B cell (primary cell): Measurements from ENCODE around the gene CHST9. TPM values are rescaled to one million over a fixed set of nuclear protein-coding genes. Genes with fewer than 3 reads are reported as not detected.
"Not testable (repeated sequence)": the region's sequence is repeated elsewhere in the genome, so short reads cannot be mapped to it uniquely, and the experiment has no call there.

ENCODE experiments used
- ATAC-seq: fragments of 200-7000 bp; cut with Tn5 transposase; one replicate; pipeline ENCODE4 v1.10.0; 2021; ENCODE audit warnings: low read depth, mild to moderate bottlenecking, moderate number of reproducible peaks, moderate library complexity
- CTCF ChIA-PET: fragments of 350-600 bp; sonication (Branson Sonifier 250); formaldehyde crosslinking; loops from one replicate; lab custom pipeline; 2021; ENCODE audit warnings: antibody characterized with exemption, inconsistent platforms; lab: Charles Lee
- POLR2A ChIA-PET: fragments of 350-600 bp; sonication (Branson Sonifier 250); formaldehyde crosslinking; loops from one replicate; lab custom pipeline; 2021; ENCODE audit warnings: antibody characterized with exemption; lab: Charles Lee
- DNase-seq: peaks from one replicate; pipeline ENCODE4 v3.0.0; 2013
- H2AFZ ChIP-seq: 2 replicates; pipeline ENCODE4 v1.6.1; 2012; ENCODE audit warnings: mild to moderate bottlenecking, low read depth, low read length; ENCODE audit not compliant: insufficient read depth, poor library complexity, severe bottlenecking
- H3K27ac ChIP-seq, 2 donors: 1 replicate in 1 of 2; 2 replicates in 1 of 2; pipeline ENCODE4 v1.5.1; 2012 to 2013; ENCODE audit warnings: low read length in 2 of 2, mild to moderate bottlenecking in 2 of 2, moderate library complexity in 1 of 2
- H3K27me3 ChIP-seq, 4 experiments: fragments of 200-600 bp in 1 of 4; sonication (generic) in 1 of 4; replicated peaks in 1 of 4; 1 replicate in 2 of 4; 2 replicates in 2 of 4; pipeline versions ENCODE4 v1.6.1 to v1.7.0; 2013 to 2016; ENCODE audit warnings: low read length in 3 of 4, mild to moderate bottlenecking in 2 of 4, mixed read lengths in 1 of 4, moderate library complexity in 1 of 4; ENCODE audit not compliant: insufficient read depth in 4 of 4, control insufficient read depth in 3 of 4; ENCODE audit errors: control extremely low read depth in 1 of 4
- H3K36me3 ChIP-seq, 2 experiments: replicated peaks in 1 of 2; 1 replicate in 1 of 2; 2 replicates in 1 of 2; pipeline versions ENCODE4 v1.6.1 to v1.7.1; 2013; ENCODE audit warnings: low read length in 1 of 2; ENCODE audit not compliant: insufficient read depth in 2 of 2, control insufficient read depth in 1 of 2; ENCODE audit errors: control extremely low read depth in 1 of 2, extremely low read depth in 1 of 2
- H3K4me1 ChIP-seq, 2 donors: fragments of 200-600 bp in 1 of 2; sonication (generic) in 1 of 2; 1 replicate in 1 of 2; 2 replicates in 1 of 2; pipeline versions ENCODE4 v1.5.1 to v1.6.1; 2013 to 2017; ENCODE audit warnings: low read length in 2 of 2; ENCODE audit not compliant: control insufficient read depth in 2 of 2, insufficient read depth in 2 of 2
- H3K4me2 ChIP-seq: replicated peaks from 2 replicates; pipeline ENCODE3; 2012; ENCODE audit warnings: mild to moderate bottlenecking, low read depth, low read length; ENCODE audit not compliant: poor library complexity, severe bottlenecking
- H3K4me3 ChIP-seq, 5 experiments: fragments of 200-600 bp in 1 of 5; sonication (generic) in 1 of 5; 1 replicate in 3 of 5; 2 replicates in 2 of 5; pipeline versions ENCODE4 v1.5.1 to v1.7.0; 2011 to 2016; ENCODE audit warnings: low read length in 4 of 5, mild to moderate bottlenecking in 4 of 5, low read depth in 2 of 5, control low read depth in 1 of 5, moderate library complexity in 1 of 5; ENCODE audit not compliant: insufficient read depth in 1 of 5; ENCODE audit errors: control extremely low read depth in 1 of 5, extremely low read depth in 1 of 5
- H3K79me2 ChIP-seq: fragments of 200-600 bp; sonication (generic); one replicate; pipeline ENCODE4 v1.6.0; 2016; ENCODE audit warnings: low read length; ENCODE audit not compliant: control insufficient read depth, insufficient read depth
- H3K9ac ChIP-seq: fragments of 200-600 bp; sonication (generic); 2 replicates; pipeline ENCODE4 v1.6.1; 2017; ENCODE audit warnings: mild to moderate bottlenecking, low read length, moderate library complexity
- H3K9me3 ChIP-seq, 3 donors: one replicate each; pipeline versions ENCODE4 v1.6.1 to v1.7.1; 2013; ENCODE audit warnings: low read length in 2 of 3; ENCODE audit not compliant: control insufficient read depth in 2 of 3, insufficient read depth in 1 of 3; ENCODE audit errors: control extremely low read depth in 1 of 3
- H4K20me1 ChIP-seq: 2 replicates; pipeline ENCODE4 v1.6.0; 2012; ENCODE audit warnings: mild to moderate bottlenecking, low read length; ENCODE audit not compliant: insufficient read depth, control insufficient read depth, poor library complexity, severe bottlenecking
- H3K27ac Mint-ChIP-seq: one replicate; pipeline ENCODE4 v1.8.0; 2021; ENCODE audit warnings: mixed read lengths
- H3K27me3 Mint-ChIP-seq: one replicate; pipeline ENCODE4 v1.8.0; 2021; ENCODE audit warnings: mixed read lengths
- H3K4me1 Mint-ChIP-seq: one replicate; pipeline ENCODE4 v1.8.0; 2021; ENCODE audit warnings: mixed read lengths
- H3K4me3 Mint-ChIP-seq: one replicate; pipeline ENCODE4 v1.8.0; 2021; ENCODE audit warnings: mixed read lengths
- H3K9me3 Mint-ChIP-seq: one replicate; pipeline ENCODE4 v1.8.0; 2022; ENCODE audit warnings: mixed read lengths; ENCODE audit not compliant: insufficient read depth
- EZH2 ChIP-seq: IDR thresholded peaks from 2 replicates; pipeline ENCODE4 v1.6.1; 2012; ENCODE audit warnings: borderline replicate concordance, low read depth, mild to moderate bottlenecking, moderate library complexity, low read length; ENCODE audit not compliant: insufficient read depth, poor library complexity, severe bottlenecking
- WGBS: methylation state at CpG from one replicate; pipeline ENCODE4 v1.1.5; 2013; ENCODE audit warnings: missing lambda C conversion rate; ENCODE audit not compliant: insufficient coverage; 5-methylcytosine and 5-hydroxymethylcytosine counted together
- intact Hi-C: fragments of 100-400 bp; cut with micrococcal nuclease; formaldehyde crosslinking; loops from one replicate; pipeline ENCODE4 v1.10.0; 2022
- polyA plus RNA-seq: library from polyadenylated mRNA; depleted of rRNA; stranded (reverse); fragments of >200 nt; gene quantifications from 2 replicates; pipeline ENCODE4 v1.2.3, GENCODE V29; 2012
- total RNA-seq, 2 donors: library from RNA; stranded (reverse); fragments of 120-200 nt in 1 of 2; gene quantifications; 1 replicate in 1 of 2; 2 replicates in 1 of 2; pipeline versions ENCODE4 v1.2.3 to v1.2.4, GENCODE V29; 2013 to 2022
- TF ChIP-seq, protein P1 (sequence below): fragments of 200-600 bp; IDR thresholded peaks from one replicate; pipeline ENCODE4 v1.8.0; 2022; ENCODE audit warnings: antibody characterized with exemption, mild to moderate bottlenecking

The CHST9 gene
- total and polyA plus RNA-seq, 2 donors (not counting 1 experiment from before 2014, with no cell fraction given): not detected

GRCh38 chr18:26930630-26931029 is 254.5 kb downstream of the CHST9 start:
- Histone ChIP-seq H3K4me2 (no peak overlapping the region), H3K4me1 (no peaks in the 10 kb centered on the region), H2AFZ (no peak overlapping the region), H3K36me3 (no peaks in the 10 kb centered on the region), H4K20me1 (no peaks in the 10 kb centered on the region), H3K27me3 (no peaks in the 10 kb centered on the region), H3K27ac (no peak overlapping the region), H3K79me2 (no peaks in the 10 kb centered on the region), H3K4me3 (no peak overlapping the region), H3K9ac (no peak overlapping the region), H3K9me3 (no peaks in the 10 kb centered on the region)
- intact Hi-C loops: no loop called here
- CTCF ChIA-PET: no interaction called here
- H3K4me1 Mint-ChIP-seq: no peaks in the 10 kb centered on the region
- POLR2A ChIA-PET: no interaction called here
- DNase-seq: no peak
- ATAC-seq: no peak
- TF ChIP-seq EZH2: no peak
- TF ChIP-seq, protein P1, sequence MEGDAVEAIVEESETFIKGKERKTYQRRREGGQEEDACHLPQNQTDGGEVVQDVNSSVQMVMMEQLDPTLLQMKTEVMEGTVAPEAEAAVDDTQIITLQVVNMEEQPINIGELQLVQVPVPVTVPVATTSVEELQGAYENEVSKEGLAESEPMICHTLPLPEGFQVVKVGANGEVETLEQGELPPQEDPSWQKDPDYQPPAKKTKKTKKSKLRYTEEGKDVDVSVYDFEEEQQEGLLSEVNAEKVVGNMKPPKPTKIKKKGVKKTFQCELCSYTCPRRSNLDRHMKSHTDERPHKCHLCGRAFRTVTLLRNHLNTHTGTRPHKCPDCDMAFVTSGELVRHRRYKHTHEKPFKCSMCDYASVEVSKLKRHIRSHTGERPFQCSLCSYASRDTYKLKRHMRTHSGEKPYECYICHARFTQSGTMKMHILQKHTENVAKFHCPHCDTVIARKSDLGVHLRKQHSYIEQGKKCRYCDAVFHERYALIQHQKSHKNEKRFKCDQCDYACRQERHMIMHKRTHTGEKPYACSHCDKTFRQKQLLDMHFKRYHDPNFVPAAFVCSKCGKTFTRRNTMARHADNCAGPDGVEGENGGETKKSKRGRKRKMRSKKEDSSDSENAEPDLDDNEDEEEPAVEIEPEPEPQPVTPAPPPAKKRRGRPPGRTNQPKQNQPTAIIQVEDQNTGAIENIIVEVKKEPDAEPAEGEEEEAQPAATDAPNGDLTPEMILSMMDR: no peak
- H3K9me3 Mint-ChIP-seq: no peaks in the 10 kb centered on the region
- no peaks in the 10 kb centered on the region for H3K27me3 Mint-ChIP-seq
- 20% methylated on average over 1 of the region's 1 CpG for WGBS
- no peak overlapping the region for H3K4me3 Mint-ChIP-seq
- H3K27ac Mint-ChIP-seq: no peak overlapping the region

DNA sequence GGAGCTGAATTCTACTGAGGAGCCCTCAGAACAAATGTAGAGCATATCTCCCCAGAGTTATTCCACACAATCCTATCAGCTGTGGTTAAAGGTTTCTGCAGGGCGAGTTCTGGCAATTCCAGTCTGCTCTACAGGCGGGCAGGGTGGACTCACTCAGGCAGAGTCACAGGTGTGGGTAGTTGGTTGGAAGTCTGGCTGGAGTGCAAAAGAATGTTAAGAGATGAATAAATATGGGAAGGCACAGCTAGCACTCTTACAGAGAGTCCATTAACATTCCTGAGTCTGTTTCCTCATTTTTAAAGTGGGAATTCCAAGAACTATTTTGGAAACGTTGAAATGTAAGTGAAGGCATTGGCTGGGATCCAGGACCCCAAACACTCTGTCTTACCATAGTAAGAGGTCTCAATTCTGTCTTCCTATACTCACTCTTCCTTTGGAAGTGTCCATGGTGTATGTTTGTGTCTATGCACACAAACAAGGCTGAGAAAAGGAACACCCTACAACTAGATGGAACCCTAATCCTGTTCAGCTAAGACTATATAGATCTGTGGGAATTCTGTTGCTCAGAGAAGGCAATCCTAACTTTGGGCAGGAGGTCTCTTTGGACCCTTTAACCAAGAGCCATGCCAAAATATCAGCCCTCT is 256.3 kb downstream of the CHST9 start:
- Mint-ChIP-seq H3K27ac (no peak overlapping the region), H3K4me1 (no peaks in the 10 kb centered on the region), H3K4me3 (no peak overlapping the region), H3K9me3 (no peaks in the 10 kb centered on the region), H3K27me3 (peaks cover 3% of the 10 kb centered on the region)
- H3K36me3 ChIP-seq: no peaks in the 10 kb centered on the region
- no peaks in the 10 kb centered on the region for H4K20me1 ChIP-seq
- no peaks in the 10 kb centered on the region for H3K27me3 ChIP-seq
- ChIA-PET POLR2A (no interaction called here), CTCF (interaction anchor here (0.6 kb wide), 1 partner anchor 19 kb away, joined by 3 read pairs; no protein-coding TSS in a partner anchor)
- ATAC-seq: no peak
- no peaks in the 10 kb centered on the region for H3K79me2 ChIP-seq
- no peak overlapping the region for H3K4me3 ChIP-seq
- H3K4me1 ChIP-seq: no peaks in the 10 kb centered on the region
- no peak overlapping the region for H3K4me2 ChIP-seq
- no peak overlapping the region for H2AFZ ChIP-seq
- WGBS: no CpG with 5 or more reads among the region's 3 CpGs
- intact Hi-C loops: no loop called here
- no peak overlapping the region for H3K9ac ChIP-seq
- H3K27ac ChIP-seq: no peak overlapping the region
- no peak for TF ChIP-seq EZH2
- TF ChIP-seq, protein P1: no peak
- DNase-seq: no peak
- H3K9me3 ChIP-seq: no peaks in the 10 kb centered on the region

DNA sequence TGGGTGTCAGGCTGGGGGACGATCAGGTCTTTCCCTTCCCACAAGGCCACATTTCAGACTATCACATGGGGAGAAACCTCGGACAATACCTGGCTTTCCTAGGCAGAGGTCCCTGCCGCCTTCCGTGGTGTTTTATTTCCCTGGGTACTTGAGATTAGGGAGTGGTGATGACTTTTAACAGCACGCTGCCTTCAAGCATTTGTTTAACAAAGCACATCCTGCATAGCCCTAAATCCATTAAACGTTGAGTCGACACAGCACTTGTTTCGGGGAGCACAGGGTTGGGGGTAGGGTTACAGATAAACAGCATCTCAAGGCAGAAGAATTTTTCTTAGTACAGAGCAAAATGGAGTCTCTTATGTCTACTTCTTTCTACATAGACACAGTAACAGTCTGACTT is 257.3 kb downstream of the CHST9 start:
- ATAC-seq, intact Hi-C loops, H3K27me3 ChIP-seq: not testable (repeated sequence)

More for the DNA sequence above, 257.3 kb downstream of the CHST9 start:
- H3K4me3 Mint-ChIP-seq, H3K4me2 ChIP-seq, DNase-seq, H2AFZ ChIP-seq, POLR2A ChIA-PET, H3K36me3 ChIP-seq, H3K79me2 ChIP-seq, H3K9me3 ChIP-seq, H3K9me3 Mint-ChIP-seq, H3K27ac Mint-ChIP-seq, H3K4me1 Mint-ChIP-seq, H3K9ac ChIP-seq, CTCF ChIA-PET, H4K20me1 ChIP-seq, H3K4me3 ChIP-seq, H3K4me1 ChIP-seq, H3K27ac ChIP-seq, H3K27me3 Mint-ChIP-seq: not testable (repeated sequence)
- no CpG with 5 or more reads among the region's 8 CpGs for WGBS
